NCI-H2171 (cell line): ENCODE measurements around the gene GALNT17.
A peak's percentile ranks its signal among the peaks of the same experiment; 100 is the strongest.
"Not testable (repeated sequence)": the region's sequence is repeated elsewhere in the genome, so short reads cannot be mapped to it uniquely, and the experiment has no call there.

Experiments
- DNase-seq: peaks from one replicate; lab custom pipeline; 2025; lab: John Stamatoyannopoulos, UW

Gene GALNT17

DNA sequence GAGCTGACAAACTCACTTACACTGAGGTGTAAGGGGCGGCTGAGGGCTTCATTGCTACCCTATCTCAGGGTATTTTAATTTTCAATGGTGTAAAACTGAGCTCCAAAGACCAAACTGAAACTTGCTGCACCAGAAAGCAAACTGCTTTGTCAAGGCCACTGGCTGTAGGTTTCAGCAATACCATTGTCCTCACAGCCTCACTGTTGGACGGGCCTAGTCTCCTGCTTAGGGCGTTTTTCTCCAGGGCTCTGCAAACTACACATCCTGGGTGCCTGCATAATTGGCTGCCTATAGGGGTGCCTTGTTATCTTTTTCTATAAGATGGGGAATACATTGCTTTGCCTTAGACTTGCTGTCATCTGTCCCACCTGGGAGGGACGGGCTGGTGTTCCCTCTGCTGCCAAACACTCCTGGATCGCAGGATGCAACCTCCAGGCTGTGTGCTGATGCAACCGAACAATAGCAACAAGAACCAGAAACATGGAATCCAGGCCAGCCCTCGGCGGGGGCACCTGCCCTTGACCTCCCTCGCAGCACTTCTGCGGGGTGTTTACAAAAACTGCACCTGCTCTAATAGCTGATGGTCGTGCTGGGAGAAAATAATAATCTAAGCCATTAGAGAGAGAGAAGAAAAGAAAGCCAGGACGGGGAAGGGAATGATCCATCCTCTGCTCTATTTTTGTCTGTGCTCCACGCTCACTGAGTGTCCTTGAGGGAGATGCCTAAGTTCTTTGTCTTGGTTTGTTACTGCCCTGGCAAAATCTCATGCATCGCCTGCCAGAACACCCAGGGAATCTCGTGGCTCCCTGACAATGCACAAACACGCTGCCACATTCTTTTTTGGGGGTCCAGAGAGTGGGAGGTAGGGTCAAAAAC lies 104.5 kb downstream of the GALNT17 start:
- DNase-seq = peak; percentile 8

DNA sequence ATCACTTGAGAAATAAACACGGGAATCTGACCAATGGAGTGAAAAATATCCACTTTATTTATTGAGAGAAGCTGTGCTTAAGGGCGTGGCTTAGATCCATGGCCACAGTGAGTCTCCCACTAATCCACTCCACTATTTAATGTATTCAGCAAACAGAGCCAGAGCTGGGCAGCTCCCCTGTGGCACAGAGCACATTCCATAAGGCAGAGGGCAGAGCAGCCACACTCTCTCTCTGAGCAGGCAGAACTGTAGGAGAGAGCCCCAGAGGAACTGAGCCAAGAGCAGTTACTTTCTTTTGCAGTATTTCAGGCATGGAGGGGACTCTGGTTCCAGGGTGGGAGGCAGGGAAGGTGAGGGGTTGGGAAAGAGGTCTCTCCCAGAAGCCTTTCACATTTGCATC lies 106.0 kb downstream of the GALNT17 start:
- peak; percentile 18 for DNase-seq

DNA sequence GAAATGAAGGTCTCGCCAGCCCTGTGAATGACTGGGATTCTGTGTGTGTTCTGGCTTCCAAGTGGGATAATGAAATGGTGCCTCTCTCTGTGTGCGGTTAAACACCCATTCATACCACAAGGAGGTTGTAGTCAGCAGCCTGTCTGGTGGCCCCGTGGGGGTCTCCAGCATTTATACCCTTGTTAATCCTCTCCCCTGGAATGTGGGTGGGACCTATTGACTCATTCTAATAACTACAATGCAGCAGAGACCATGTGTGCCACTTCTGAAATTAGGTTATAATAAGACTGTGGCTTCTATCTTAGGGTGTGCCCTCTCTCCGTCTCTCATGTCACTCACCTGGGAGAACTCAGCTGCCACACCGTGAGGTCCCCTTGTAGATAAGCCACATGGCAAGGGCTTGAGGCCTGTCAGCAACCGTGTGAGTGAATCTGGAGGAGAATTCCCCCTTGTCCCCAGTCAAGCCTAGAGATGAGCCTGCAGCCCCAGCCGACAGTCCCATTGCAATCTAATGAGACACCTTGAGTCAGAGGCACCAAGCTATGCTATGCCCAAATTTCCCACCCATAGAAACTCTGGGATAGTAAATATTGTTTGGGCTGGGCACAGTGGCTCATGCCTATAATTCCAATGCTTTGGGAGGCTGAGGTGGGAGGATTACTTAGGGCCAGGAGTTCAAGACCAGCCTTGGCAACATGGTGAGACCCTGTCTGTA lies 106.8 kb downstream of the GALNT17 start:
- no peak for DNase-seq

DNA sequence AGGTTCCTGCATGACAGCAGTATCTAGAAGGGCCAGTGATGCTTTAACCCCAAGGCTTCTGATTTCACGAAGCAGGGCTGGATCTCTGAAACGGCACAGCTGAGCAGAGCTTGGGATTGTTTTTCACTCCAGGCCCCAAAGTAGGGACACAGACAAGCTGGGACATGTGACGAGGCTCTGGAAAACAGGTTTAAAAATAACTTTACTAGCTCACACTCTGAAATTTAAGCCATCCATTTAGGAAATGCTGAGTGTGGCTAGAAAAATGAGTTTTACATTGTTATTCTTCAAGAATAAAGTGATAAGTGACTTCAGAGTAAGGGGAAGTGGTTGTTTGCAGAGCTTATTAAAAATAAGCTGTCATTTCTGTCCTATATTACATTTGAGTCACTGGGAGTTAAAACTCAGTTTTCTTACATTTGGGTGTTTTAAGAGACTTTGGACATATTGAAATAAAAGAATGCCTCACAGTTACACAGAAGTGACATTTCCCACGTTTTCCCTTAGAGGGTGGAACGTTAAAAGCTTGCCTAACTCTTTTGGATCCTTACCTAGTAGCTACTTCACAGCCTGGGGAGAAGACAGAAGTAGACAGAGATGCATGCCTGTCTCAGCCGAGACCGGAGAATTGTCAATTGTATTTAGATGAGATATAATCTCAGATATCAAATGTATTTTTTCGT lies 107.8 kb downstream of the GALNT17 start:
- DNase-seq = peak; percentile 51

DNA sequence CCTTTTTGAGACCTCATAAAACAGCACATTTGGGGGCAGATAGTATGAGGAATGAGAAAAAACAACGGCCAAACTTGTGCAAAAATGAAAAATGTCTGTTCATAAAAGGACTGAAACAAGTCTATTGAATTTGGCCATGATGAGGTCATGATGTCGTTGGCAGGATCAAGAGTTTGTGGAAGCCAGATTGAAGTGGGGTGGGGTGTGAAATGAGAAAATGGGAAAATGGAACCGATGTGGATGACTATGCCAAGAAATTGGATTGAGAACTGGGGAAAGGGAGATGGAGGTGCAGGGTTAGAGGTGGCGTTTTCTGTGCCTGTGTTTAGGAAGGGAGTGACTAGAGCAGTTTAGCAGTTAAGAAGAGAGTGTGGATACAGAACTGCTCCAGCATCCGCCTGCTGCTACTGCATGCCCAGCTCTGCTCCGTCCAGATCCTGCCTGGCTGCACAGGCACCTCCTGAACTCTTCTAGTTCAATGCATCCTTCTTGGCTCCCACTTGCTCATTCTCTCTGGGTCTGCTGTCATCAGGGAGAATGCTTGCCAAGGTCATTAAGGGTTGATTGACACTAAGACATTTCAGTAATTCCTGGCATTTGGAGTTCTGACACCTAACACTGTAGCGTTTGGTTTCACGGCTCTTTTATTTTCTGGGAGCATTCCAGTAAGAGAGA lies 111.9 kb downstream of the GALNT17 start:
- DNase-seq = peak; percentile 50

DNA sequence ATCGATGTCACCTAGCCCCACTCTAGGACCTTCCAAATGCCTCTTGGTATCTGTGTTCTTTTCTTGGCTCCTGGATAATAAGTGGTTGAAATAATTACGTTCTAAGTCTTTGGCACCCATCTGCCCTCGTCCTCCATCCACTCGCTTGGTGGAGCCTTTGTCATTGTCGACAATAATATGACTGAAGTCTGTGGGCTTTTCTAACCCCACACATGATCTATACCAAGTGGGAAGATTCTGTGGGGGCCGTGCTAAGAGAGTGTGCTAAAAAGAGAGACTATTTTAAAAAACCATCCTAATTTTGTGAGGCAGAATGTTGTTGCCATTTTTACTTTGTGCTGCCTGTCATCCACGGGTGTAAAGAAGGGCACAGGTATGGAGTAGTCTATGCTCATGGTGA lies 113.1 kb downstream of the GALNT17 start:
- no peak for DNase-seq

DNA sequence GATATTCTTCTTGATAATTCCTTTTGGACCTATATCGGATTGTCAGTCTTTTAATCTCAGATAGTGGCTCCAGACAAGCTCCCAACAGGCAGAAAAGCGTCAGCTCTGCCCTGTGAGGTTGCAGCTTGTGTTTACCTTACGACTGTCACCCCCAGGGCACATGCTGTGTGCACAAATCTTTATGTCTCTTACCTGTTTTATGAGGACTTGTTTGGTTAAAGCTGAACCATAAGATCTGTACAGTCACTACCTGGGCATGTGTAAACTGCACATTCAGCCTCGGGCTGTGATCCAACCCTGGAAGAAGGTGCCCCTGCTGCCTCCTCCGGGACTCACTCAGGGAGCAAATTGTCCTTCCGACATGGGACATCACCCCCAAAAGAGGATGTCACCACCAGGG lies 119.8 kb downstream of the GALNT17 start:
- no peak for DNase-seq

DNA sequence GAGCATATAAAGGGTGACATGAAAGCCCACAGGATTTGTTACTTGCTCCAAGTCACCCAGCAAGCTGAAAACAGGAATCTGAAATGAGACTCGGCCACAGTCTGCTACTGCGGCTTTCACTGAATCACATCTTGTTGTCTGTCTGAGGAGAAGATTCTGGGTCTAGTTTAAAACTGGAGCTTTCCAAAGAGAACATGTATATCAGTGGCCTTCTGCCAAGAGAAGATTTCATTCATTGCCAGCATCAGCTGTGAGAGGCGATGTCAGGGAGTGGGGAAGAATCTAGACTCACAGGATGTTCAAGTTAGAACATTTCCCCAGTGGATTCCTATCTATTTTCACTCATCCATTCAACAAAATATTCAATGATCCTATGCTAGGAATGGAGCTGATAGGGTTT lies 122.8 kb downstream of the GALNT17 start:
- no peak for DNase-seq

DNA sequence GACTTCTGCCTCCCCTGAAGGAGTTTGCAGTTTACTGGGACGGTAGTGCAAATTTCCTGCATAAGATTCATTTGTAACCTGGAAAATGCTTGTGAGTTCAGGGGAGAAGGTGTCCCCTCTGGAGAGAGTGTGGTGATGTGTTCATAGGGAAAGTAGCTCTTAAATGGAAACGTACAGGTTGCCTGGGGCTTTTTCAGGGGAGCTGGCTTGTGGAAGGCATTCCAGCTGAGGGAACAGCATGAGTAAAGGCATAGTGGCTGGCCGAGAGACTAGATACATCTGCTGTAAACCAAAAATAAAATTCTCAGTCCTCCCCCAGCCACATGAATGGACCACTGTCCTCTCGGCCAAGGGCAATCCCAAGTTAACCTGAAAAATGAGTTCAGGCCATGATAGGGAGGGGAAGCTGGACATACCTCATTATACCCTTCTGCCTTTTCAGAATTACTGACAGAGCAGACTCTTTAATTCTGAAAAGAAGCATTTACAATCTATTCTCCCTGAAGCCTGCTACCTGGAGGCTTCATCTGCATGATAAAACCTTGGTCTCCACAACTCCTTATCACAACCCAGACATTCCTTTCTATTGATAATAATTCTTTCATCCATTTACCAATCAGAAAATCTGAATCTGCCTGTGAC lies 123.7 kb downstream of the GALNT17 start:
- DNase-seq = no peak

DNA sequence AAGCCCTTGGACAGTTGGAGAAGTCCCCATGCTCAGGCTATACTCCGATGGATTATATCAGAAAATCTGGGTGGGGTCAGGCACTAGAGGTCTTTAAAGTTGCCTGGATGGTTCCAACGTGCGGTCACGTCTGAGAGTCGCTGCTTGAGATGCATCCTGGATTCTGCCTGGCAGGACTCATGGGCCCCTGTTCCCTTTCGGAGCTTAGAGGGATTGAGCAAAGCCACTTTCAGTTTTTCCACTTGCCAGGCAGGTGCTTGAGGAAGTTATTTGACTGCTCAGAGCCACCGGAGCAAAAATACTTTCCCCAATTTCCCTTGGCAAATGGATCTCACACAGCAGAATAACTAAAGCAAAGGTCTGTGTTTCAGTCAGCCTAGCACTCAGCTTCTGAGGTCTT lies 129.1 kb downstream of the GALNT17 start:
- no peak for DNase-seq

DNA sequence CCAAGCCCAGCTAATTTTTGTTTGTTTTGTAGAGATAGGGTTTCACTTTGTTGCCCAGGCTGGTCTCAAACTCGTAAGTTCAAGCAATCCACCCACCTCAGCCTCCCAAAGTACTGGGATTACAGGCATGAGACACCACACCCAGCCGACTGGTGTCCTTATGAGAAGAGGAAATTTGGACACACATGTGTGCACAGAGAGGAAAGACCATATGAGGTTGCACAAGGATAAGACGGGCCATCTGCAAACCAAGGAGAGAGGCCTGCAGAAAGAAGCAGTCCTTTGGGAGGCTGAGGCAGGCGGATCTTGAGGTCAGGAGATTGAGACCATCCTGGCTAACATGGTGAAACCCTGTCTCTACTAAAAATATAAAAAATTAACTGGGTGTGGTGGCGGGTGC lies 130.9 kb downstream of the GALNT17 start:
- not testable (repeated sequence) for DNase-seq

DNA sequence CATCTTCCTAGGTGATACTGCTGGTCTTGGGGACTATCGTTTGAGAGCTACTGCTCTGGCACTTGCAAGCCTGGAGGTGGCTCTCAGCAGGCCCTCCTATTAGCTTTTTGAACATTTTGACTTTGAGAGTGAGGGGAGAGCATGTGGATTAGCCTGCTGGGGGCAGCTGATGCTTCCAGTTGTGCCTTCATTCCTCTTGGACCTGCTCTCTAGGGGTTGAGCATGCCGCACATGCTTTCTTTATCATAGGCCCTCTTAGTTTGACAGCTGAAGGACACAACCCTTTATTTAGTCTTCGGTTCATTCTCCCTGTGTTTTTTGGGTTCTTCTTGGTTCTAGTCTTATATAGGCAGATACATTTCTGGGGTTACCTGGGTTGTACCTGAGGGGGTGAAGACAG lies 132.1 kb downstream of the GALNT17 start:
- DNase-seq = no peak

DNA sequence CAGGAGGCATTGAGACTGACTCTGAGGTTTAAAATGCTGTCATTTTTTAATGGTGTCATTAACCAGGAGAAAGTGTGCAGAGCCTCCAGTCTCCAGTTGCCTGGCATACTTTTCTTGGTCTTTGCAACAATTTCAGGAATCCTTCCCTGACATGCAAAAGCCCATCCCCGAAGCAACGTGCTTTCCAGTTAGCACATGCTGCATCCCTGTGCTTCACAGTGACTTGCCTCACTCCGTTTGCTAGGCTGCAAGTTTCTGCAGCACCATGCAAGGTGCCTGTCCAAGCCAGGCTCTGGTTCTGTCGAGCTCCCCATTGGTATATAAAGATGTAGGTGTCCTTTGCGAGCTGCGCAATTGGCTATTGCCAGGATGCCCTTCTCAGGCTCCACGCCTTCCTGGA lies 135.0 kb downstream of the GALNT17 start:
- no peak for DNase-seq

DNA sequence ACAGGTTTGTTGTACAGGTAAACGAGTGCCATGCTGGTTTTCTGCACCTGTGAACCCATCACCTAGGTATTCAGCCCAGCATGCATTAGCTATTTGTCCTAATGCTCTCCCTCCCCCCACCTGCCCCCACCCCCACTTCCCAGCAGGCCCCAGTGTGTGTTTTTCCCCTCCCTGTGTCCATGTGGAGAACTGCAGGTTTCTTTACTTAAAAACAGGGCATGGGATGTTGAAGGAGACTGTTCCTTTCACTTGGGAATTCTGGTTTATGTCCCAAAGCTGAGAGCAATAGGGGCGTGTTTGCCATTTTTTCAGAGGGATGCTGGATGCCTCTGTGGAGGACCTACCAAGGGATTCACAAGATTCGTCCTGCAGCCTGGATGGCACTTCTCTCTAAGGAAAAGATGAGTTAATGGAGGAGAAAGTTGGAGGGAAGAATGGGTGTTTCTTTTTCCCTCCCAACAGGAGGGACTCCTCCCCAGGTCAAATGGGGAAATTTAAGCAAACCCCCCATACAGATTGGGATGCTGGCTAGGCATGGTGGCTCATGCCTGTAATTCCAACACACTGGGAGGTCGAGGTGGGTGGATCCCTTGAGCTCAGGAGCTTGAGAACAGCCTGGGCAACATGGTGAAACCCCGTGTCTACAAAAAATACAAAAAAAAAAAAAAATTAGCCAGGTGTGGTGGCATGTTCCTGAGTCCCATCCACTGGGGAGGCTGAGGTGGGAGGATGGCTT lies 136.0 kb downstream of the GALNT17 start:
- DNase-seq = no peak

DNA sequence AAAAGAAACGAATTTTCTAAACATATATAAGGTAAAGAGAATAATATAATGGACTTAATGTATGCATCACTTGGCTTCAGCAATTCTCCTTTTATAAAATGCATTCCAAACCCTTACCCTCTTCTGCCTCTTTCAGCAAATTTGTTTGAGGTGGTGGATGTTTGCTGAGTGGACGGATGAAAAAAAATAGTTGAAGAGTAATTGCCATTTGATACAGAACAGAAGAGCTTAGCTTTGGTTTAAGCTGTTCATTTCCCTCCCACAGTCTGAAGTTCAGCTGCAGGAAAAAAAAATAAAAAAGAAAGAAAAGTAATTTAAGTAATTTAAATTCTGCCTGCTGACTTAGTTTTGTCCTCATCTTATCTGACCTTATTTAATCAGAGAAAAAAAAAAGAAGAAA lies 138.6 kb downstream of the GALNT17 start:
- DNase-seq = no peak

DNA sequence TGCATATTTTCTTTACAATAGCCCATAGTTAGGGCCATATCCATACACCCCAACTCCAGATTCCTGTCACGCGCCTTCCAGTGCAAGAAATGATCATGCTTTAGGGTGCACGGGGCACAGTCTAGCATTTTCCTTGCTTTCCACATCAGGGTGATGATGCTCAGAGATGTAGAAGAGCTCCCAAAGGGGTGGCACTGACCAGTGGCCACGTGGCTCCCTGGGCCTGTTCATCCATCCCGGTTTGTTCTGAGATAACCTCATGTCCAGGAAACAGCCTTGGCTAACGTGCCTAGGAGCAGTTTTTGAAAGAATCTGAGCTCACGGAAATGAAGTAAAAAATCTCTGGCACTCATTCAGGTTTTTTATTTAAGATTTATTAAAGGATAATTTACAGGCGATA lies 139.3 kb downstream of the GALNT17 start:
- no peak for DNase-seq

DNA sequence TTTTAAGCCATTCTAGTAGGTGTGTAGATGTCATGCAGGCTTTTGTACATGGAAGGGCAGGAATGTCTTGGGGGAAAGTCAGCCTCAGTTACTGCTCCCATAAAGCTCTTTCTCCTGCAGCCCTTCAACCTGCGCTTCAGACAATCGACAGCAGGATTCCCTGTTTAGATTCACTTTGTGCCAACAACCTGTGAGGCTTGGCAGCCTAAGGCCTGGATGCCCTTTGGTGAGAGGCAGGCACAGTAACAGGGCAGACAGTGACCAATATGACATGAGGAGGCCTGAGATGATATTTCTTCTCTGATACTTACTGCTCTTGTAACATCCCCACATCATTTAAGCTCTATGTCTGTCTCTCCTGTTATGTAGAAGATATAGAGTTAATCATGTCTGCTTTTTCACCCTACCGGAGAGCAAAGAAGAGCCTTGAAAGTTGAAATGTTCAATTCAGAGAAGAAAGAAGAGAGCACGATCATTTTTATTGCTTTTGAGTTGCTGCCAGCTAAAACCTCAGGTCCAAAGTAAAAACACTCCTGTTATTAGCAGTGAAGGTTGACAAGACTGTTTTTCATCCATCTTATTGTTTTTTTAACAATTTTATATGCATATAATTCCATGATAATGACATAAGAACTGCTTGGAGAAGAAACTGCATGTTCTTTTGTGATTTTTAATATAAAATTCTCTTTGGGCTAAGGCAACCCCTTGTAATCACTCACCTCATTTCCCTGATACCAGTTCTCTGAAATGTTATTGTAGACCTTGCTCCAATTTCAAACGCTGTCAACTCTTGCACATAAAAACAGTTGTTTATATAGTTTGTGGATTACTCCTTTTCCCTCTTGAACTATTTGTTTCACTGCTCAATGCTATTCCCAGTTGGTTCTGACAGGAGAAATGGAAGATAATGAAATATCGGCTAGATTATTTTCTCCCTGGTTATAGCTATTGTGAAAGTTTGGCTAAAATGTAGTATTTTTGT lies 140.9 kb downstream of the GALNT17 start:
- DNase-seq = no peak

DNA sequence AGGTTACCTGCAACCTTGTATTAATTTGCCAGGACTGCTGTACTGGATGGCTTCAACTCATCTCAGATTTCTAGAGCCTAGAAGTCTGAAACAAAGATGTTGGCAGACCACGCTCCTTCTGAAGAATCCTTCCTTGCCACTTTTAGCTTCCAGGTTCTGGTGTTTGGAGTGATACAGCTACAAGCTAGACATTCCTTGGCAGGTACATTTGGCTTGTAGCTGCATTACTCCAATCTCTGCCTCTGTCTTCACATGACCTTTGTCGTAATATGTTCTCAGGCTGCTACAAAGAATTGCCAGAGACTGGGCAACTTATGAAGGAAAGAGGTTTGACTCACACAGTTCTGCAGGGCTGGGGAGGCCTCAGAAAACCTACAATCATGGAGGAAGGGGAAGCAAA lies 146.3 kb downstream of the GALNT17 start:
- DNase-seq = no peak

DNA sequence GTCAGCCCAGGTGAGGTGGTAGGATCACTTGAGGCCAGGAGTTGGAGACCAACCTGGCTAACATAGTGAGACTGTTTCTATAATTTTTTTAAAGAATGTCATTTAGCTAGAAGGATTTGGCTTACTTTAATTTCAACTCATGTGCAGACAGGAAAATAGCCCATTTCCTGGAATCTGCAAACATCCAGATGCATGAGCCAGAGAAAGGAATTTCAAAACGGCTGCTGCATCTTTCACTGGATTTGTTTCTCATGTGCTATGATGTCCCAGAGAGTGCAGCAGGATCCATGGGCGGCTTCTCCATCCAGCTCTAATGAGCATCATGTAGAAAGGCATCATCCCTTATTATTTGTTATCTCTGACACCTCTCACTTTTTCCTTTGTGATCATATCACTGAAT lies 149.3 kb downstream of the GALNT17 start:
- DNase-seq = no peak

DNA sequence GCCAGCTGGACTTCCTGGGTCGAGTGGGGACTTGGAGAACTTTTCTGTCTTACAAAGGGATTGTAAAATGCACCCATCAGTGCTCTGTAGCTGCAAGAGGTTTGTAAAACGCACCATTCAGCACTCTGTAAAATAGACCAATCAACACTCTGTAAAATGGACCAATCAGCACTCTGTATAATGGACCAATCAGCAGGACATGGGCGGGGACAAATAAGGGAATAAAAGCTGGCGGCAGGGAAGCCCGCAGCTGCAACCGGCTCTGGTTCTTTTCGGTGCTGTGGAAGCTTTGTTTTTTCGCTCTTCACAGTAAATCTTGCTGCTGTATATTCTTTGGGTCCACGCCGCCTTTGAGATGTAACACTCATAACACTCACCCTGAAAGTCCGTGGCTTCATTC lies 151.9 kb downstream of the GALNT17 start:
- no peak for DNase-seq
